GM21515 (cell line): ENCODE measurements around the gene DEK.
"Not testable (repeated sequence)": the region's sequence is repeated elsewhere in the genome, so short reads cannot be mapped to it uniquely, and the experiment has no call there.

ENCODE experiments used
- ATAC-seq: cut with Tn5 transposase; IDR thresholded peaks from one replicate; pipeline ENCODE4 v1.9.1; 2021; ENCODE audit not compliant: unreplicated experiment

DEK gene

DNA sequence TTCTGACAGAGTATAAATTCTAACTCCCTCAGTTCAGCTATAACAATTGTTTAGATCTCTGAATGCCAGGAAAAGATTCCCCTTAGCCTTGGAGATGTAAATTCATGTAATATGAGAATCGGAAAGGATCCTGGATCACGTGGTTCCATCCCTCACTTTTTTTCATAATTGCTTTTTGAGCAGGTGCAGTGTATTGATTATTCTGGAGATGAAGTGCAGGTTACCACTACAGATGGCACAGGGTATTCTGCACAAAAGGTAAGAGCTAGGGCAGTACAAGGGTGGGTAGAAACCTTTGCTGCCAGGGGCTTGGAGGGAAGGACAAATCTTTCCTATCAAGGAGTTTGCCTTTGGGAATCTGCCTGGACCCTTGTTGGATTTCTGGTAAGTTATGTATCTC lies 56.4 kb downstream of the DEK start:
- ATAC-seq, result no peak

GRCh38 chr6:18207438-18207837 lies 56.9 kb downstream of the DEK start:
- ATAC-seq, result no peak

DNA sequence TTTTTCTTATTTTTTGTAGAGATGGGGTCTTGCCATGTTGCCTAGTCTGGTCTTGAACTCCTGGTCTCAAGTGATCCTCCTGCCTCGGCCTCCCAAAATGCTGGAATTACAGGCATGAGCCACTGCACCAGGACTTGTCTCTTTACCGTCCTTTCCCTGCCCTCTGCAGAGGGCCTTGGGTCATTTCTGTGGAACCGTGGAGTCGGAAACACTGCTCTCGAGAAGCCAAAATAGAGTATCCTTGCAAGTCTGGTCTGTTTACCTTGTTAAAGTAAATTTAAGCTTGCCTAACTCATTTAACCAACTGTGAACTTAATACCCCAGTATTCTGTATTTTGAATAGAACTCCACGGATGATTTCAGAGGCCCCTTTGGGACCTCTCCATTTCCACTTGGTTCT lies 57.7 kb downstream of the DEK start:
- ATAC-seq, result no peak

DNA sequence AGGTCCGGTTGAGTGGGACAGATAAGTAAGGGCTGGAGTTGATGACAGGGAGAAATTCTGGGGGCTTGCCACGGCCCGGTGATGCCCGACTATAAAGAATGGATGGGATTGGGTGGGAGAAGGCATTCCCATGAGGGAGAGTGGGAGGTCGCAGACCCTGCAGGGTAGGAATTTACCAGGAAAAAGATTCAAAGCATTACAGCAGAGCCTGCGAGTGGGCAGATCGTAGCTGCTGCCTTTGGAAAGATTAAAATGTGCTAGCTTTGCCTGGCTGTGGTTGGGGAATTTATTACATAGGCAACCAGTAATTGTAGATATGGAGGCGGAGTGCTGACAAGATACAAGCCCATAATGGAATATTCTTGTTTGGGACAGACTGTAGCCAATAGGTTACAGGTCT lies 59.6 kb downstream of the DEK start:
- no peak for ATAC-seq

GRCh38 chr6:18203786-18204185 lies 60.5 kb downstream of the DEK start:
- no peak for ATAC-seq

- ATAC-seq, result no peak
These were observed 72.3 kb downstream of the DEK start for GRCh38 chr6:18192026-18192425.

- ATAC-seq, result no peak
These were observed 75.1 kb downstream of the DEK start for GRCh38 chr6:18189196-18189595.

- no peak for ATAC-seq
These were observed 76.6 kb downstream of the DEK start for GRCh38 chr6:18187701-18188100.

DNA sequence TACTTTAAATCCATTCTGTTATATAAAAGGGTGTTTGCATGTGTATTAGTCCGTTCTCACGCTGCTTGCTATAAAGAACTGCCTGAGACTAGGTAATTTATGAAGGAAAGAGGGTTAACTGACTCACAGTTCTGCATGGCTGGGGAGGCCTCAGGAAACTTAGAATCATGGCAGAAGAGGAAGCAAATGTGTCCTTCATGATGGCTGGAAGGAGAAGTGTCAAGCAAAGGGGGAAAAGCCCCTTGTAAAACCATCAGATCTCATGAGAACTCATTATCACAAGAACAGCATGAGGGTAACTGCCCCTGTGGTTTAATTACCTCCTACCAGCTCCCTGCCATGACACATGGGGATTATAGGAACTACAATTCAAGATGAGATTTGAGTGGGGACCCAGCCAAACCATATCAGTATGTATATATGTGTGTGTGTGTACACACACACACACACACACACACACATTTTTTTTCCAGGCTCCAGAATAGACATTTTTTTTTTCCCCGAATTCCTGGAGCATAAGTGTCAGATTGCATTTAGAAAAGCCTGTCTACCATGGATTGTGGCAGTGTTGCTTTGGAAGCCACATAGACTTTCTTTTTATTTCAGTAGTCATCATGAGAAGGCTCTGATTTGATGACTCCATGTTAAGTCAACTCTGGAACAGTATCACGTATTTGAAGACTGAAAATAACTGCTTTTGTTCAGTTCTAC lies 77.6 kb downstream of the DEK start:
- no peak for ATAC-seq

GRCh38 chr6:18186033-18186432 lies 78.3 kb downstream of the DEK start:
- ATAC-seq, result no peak

- ATAC-seq, result no peak
These were observed 78.7 kb downstream of the DEK start for GRCh38 chr6:18185624-18186023.

DNA sequence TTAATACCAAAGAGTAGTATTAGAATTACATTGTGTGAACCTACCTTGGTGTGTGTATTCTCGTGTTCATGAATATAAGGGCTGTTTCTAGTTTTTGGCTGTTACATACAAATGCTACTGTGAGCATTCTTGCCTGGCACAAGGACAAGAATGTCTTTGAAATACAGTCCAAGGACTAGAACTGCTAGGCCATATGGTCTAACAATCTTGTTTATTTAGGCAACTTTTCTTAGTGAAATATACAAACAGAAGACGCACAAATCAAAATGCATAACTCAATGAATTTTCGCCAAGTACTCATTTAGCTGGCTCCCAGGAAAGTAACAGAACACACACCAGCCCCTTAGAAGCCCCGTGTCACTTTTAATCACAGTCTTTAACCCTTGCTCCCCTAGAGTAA lies 80.6 kb downstream of the DEK start:
- ATAC-seq, result no peak

DNA sequence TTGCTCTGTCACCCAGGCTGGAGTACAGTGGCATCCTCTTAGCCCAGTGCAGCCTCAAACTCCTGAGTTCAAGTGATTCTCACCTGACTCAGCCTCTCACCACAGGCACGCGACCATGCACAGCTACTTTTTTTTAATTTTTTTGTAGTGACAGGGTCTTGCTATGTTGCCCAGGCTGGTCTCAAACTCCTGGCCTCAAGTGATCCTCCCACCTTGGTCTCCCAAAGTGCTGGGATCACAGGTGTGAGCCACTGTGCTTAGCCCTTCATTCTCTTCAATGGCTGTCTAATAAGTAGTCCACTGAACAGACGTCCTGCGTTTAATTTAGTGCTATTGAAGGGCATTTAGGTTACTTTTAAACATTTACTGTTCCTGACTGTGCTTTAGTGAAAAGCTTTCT lies 81.8 kb downstream of the DEK start:
- ATAC-seq, result no peak

DNA sequence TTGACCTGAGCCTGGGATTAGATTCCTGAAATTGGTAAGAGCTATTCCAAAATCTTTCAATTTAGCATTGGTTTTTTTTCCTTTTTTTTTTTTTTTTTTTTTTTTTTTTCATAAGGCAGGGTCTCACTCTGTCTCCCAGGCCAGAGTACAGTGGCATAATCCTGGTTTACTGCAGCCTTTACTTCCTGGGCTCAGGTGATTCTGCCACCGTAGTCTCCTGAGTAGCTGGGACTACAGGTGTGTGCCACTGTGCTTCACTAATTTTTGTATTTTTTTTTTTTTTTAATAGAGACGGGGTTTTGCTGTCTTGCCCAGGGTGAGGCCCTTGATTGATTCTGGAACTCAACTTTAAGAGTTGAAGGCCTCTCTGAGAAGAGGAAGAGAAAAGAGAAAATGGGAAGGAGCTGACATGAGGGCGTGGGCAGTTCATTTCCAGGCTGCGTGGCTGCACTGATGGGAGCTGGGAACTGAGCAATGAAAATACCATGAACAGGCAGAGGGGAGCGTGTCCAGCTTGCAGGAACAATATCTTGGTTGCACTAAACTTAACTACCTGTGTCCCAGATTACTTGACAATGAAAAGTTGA lies 84.5 kb downstream of the DEK start:
- no peak for ATAC-seq

- ATAC-seq, result no peak
These were observed 85.2 kb downstream of the DEK start for GRCh38 chr6:18178960-18179615.

GRCh38 chr6:18177286-18177965 lies 86.9 kb downstream of the DEK start:
- no peak for ATAC-seq

DNA sequence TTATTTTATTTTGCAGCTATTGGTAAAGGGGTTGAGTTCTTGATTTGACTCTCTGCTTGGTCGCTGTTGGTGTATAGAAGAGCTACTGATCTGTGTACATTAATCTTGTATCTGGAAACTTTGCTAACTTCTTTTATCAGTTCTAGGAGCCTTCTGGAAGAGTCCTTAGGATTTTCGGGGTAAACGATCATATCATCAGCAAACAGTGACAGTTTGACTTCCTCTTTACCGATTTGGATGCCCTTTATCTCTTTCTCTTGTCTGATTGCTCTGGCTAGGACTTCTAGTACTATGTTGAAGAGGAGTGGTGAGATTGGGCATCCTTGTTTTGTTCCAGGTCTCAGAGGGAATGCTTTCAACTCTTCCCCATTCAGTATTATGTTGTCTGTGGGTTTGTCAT lies 88.1 kb downstream of the DEK start:
- ATAC-seq, result not testable (repeated sequence)
